ENCODE data around the gene SMYD1.

SMYD1 gene

DNA sequence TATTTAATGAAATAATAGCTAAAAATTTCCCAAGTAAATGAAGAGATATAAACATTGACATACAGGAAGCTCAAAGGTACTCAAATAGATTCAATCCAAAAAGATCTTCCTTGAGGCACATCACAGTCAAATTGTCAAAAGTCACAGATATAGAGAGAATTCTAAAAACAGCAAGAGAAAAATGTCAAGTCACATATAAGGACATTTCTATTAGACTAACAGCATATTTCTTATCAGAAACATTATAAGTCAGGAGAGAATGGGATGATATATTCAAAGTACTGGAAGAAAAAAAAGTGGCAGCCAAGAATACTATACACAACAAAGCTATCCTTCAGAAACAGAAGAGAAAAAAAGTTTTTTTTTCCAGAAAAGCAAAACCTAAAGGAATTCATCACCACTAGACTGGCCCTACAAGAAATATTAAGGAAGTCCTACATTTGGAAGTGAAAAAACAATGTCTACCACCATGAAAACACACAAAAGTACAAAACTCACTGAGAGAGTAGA, 81.4 kb downstream of the SMYD1 start:
- TF ChIP-seq ZNF70 (CRISPR knock-in tag; IDR thresholded peaks at IDR 0.05) (no peak), TCF4 (CRISPR knock-in tag; IDR thresholded peaks at IDR 0.05; ENCODE audit: borderline replicate concordance) (no peak), ZNF565 (CRISPR knock-in tag; conservative IDR thresholded peaks at IDR 0.05; ENCODE audit: low read depth) (no peak), ARNTL (CRISPR knock-in tag; IDR thresholded peaks at IDR 0.05; ENCODE audit: borderline replicate concordance, low read depth) (no peak)
- TF ChIP-seq, protein P1, sequence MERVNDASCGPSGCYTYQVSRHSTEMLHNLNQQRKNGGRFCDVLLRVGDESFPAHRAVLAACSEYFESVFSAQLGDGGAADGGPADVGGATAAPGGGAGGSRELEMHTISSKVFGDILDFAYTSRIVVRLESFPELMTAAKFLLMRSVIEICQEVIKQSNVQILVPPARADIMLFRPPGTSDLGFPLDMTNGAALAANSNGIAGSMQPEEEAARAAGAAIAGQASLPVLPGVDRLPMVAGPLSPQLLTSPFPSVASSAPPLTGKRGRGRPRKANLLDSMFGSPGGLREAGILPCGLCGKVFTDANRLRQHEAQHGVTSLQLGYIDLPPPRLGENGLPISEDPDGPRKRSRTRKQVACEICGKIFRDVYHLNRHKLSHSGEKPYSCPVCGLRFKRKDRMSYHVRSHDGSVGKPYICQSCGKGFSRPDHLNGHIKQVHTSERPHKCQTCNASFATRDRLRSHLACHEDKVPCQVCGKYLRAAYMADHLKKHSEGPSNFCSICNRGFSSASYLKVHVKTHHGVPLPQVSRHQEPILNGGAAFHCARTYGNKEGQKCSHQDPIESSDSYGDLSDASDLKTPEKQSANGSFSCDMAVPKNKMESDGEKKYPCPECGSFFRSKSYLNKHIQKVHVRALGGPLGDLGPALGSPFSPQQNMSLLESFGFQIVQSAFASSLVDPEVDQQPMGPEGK (CRISPR knock-in tag; IDR thresholded peaks at IDR 0.05; ENCODE audit: borderline replicate concordance) = no peak
- TF ChIP-seq, protein P2, sequence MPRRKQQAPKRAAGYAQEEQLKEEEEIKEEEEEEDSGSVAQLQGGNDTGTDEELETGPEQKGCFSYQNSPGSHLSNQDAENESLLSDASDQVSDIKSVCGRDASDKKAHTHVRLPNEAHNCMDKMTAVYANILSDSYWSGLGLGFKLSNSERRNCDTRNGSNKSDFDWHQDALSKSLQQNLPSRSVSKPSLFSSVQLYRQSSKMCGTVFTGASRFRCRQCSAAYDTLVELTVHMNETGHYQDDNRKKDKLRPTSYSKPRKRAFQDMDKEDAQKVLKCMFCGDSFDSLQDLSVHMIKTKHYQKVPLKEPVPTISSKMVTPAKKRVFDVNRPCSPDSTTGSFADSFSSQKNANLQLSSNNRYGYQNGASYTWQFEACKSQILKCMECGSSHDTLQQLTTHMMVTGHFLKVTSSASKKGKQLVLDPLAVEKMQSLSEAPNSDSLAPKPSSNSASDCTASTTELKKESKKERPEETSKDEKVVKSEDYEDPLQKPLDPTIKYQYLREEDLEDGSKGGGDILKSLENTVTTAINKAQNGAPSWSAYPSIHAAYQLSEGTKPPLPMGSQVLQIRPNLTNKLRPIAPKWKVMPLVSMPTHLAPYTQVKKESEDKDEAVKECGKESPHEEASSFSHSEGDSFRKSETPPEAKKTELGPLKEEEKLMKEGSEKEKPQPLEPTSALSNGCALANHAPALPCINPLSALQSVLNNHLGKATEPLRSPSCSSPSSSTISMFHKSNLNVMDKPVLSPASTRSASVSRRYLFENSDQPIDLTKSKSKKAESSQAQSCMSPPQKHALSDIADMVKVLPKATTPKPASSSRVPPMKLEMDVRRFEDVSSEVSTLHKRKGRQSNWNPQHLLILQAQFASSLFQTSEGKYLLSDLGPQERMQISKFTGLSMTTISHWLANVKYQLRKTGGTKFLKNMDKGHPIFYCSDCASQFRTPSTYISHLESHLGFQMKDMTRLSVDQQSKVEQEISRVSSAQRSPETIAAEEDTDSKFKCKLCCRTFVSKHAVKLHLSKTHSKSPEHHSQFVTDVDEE (CRISPR knock-in tag; IDR thresholded peaks at IDR 0.05) = no peak
- ATAC-seq = no peak

DNA sequence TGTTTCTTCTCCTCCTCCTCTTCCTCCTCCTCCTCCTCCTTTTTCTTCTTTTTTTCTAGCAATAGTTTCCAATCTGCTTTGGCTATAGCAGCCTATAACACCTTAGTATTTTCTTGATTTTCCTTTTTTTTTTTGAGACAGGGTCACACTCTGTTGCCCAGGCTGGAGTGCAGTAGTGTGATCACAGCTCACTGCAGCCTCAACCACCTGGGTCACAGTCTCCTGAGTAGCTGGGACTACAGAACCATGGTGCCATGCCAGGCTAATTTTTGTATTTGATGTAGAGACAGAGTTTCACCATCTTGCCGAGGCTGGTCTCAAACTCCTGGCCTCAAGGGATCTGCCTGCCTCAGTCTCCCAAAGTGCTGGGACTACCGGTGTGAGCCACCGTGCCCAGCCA, 91.9 kb downstream of the SMYD1 start:
- TF ChIP-seq GLIS3 (CRISPR knock-in tag; IDR thresholded peaks at IDR 0.05) (no peak), TOX (CRISPR knock-in tag; IDR thresholded peaks at IDR 0.05; ENCODE audit: borderline replicate concordance) (no peak), ZNF565 (CRISPR knock-in tag; conservative IDR thresholded peaks at IDR 0.05; ENCODE audit: low read depth) (no peak), PPARA (CRISPR knock-in tag; IDR thresholded peaks at IDR 0.05; ENCODE audit: borderline replicate concordance) (no peak), ARNTL (CRISPR knock-in tag; IDR thresholded peaks at IDR 0.05; ENCODE audit: borderline replicate concordance, low read depth) (no peak), ZFP30 (CRISPR knock-in tag; IDR thresholded peaks at IDR 0.05) (no peak), ZC3H10 (CRISPR knock-in tag; IDR thresholded peaks at IDR 0.05) (no peak), OSR1 (CRISPR knock-in tag; IDR thresholded peaks at IDR 0.05) (no peak), CSDC2 (CRISPR knock-in tag; IDR thresholded peaks at IDR 0.05) (no peak), TCF4 (CRISPR knock-in tag; IDR thresholded peaks at IDR 0.05; ENCODE audit: borderline replicate concordance) (no peak), SNAI2 (CRISPR knock-in tag; IDR thresholded peaks at IDR 0.05) (no peak)
- TF ChIP-seq, protein P1 (CRISPR knock-in tag; IDR thresholded peaks at IDR 0.05; ENCODE audit: borderline replicate concordance) = no peak
- TF ChIP-seq, protein P3, sequence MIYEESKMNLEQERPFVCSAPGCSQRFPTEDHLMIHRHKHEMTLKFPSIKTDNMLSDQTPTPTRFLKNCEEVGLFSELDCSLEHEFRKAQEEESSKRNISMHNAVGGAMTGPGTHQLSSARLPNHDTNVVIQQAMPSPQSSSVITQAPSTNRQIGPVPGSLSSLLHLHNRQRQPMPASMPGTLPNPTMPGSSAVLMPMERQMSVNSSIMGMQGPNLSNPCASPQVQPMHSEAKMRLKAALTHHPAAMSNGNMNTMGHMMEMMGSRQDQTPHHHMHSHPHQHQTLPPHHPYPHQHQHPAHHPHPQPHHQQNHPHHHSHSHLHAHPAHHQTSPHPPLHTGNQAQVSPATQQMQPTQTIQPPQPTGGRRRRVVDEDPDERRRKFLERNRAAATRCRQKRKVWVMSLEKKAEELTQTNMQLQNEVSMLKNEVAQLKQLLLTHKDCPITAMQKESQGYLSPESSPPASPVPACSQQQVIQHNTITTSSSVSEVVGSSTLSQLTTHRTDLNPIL (CRISPR knock-in tag; IDR thresholded peaks at IDR 0.05; ENCODE audit: low read depth) = no peak
- peak; percentile 25; the same call in 2 of the 3 replicates for ATAC-seq

DNA sequence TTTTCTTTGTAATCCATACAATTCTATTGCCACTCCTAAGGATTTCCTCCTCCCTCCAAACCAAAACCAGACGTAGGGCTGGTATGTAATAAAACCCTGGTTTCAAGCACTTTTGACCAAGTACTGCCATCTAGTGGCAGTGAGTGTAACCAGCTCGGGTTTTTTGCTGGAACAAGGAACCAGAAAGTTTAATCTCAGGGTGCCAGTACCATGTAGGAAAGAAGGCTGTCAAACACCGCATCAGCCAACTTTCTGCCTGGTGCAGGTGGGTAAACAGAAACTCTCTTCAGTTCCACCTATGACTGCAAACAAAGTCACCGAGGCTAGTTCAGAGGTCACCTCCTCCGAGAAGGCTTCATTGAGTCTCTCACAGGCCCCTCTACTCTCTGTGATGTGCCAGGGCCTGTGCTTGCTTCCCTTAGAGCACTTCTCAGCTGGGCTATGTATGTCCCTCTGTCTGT, 92.4 kb downstream of the SMYD1 start:
- ATAC-seq = peak; percentile 89
- no peak for TF ChIP-seq ESRRG (CRISPR knock-in tag; IDR thresholded peaks at IDR 0.05)

DNA sequence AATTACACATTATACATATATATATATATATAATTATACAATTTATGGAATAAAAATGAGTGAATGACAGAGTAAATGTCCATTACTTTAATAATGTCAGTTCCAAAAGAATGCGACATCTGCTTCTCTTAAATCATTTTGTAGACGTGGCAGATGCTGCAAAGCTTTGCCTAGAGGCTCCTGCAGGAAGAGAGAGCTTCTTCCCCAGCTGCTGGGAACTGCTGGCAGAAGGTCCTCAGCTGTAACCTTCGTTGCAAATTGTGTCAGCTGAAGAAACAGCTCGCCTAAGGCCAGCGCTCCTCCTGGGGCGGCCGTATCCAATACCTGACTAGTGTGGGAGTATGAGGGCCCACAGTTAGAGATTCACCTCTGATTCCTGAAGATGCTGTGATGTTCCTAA, 92.9 kb downstream of the SMYD1 start:
- TF ChIP-seq, protein P3 (CRISPR knock-in tag; IDR thresholded peaks at IDR 0.05; ENCODE audit: low read depth) = no peak
- TF ChIP-seq ZNF565 (CRISPR knock-in tag; conservative IDR thresholded peaks at IDR 0.05; ENCODE audit: low read depth) (no peak), ZNF8 (CRISPR knock-in tag; IDR thresholded peaks at IDR 0.05) (no peak), ISL1 (CRISPR knock-in tag; IDR thresholded peaks at IDR 0.05) (no peak), ZC3H10 (CRISPR knock-in tag; IDR thresholded peaks at IDR 0.05) (no peak)
- TF ChIP-seq, protein P4, sequence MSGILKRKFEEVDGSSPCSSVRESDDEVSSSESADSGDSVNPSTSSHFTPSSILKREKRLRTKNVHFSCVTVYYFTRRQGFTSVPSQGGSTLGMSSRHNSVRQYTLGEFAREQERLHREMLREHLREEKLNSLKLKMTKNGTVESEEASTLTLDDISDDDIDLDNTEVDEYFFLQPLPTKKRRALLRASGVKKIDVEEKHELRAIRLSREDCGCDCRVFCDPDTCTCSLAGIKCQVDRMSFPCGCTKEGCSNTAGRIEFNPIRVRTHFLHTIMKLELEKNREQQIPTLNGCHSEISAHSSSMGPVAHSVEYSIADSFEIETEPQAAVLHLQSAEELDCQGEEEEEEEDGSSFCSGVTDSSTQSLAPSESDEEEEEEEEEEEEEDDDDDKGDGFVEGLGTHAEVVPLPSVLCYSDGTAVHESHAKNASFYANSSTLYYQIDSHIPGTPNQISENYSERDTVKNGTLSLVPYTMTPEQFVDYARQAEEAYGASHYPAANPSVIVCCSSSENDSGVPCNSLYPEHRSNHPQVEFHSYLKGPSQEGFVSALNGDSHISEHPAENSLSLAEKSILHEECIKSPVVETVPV (CRISPR knock-in tag; IDR thresholded peaks at IDR 0.05) = no peak
- no peak for ATAC-seq

Data from SK-N-SH treated with all-trans-retinoic acid at 6 μM for 48 hours (cell line).